HepG2 (cell line): ENCODE measurements around the gene IGDCC3.

Experiments
- MAZ ChIP-seq, 2 experiments: sonication (generic) in 1 of 2; formaldehyde crosslinking in 1 of 2; IDR thresholded peaks; 2 replicates each; pipeline versions ENCODE4 v1.5.0 to v1.6.1; 2012 to 2020; ENCODE audit warnings: low read depth in 2 of 2, mild to moderate bottlenecking in 2 of 2, borderline replicate concordance in 1 of 2, improper control_type of control experiment in 1 of 2, low read length in 1 of 2, missing genetic modification reagents in 1 of 2, moderate library complexity in 1 of 2
- NR2C2 ChIP-seq: sonication (generic); formaldehyde crosslinking; IDR thresholded peaks from 2 replicates; pipeline ENCODE4 v1.4.0; 2020; ENCODE audit warnings: missing genetic modification reagents, mild to moderate bottlenecking, moderate library complexity, borderline replicate concordance
- POLR2A ChIP-seq, 2 experiments: IDR thresholded peaks; 2 replicates each; pipeline ENCODE4 v1.6.1; 2011; ENCODE audit warnings: low read depth in 2 of 2, low read length in 2 of 2, mild to moderate bottlenecking in 1 of 2, moderate library complexity in 1 of 2; ENCODE audit not compliant: insufficient read depth in 1 of 2
- SOX5 ChIP-seq: IDR thresholded peaks from 2 replicates; pipeline ENCODE4 v1.6.1; 2016; ENCODE audit warnings: borderline replicate concordance
- TCF12 ChIP-seq, 2 experiments: fragments of 450-650 bp in 1 of 2; sonication (generic) in 1 of 2; formaldehyde crosslinking in 1 of 2; IDR thresholded peaks; 2 replicates each; pipeline versions ENCODE4 v1.6.1 to v1.8.0; 2017 to 2022; ENCODE audit warnings: antibody characterized with exemption in 1 of 2, mild to moderate bottlenecking in 1 of 2, missing genetic modification reagents in 1 of 2, moderate library complexity in 1 of 2
- U2AF2 ChIP-seq: fragments of 200-400 bp; formaldehyde crosslinking; IDR thresholded peaks from 2 replicates; pipeline ENCODE4 v1.6.1; 2017; ENCODE audit warnings: low read depth, mild to moderate bottlenecking, low read length
- ZNF12 ChIP-seq: sonication (generic); formaldehyde crosslinking; IDR thresholded peaks from 2 replicates; pipeline ENCODE4 v1.5.0; 2020; ENCODE audit warnings: missing genetic modification reagents
- TF ChIP-seq, protein P1 (sequence below): IDR thresholded peaks from 2 replicates; pipeline ENCODE4 v1.6.1; 2018; ENCODE audit warnings: missing genetic modification reagents, mild to moderate bottlenecking, missing compliant biosample characterization
- TF ChIP-seq, protein P2 (sequence below): sonication (generic); formaldehyde crosslinking; IDR thresholded peaks from 2 replicates; pipeline ENCODE4 v1.5.0; 2020; ENCODE audit warnings: missing genetic modification reagents, mild to moderate bottlenecking, borderline replicate concordance

DNA sequence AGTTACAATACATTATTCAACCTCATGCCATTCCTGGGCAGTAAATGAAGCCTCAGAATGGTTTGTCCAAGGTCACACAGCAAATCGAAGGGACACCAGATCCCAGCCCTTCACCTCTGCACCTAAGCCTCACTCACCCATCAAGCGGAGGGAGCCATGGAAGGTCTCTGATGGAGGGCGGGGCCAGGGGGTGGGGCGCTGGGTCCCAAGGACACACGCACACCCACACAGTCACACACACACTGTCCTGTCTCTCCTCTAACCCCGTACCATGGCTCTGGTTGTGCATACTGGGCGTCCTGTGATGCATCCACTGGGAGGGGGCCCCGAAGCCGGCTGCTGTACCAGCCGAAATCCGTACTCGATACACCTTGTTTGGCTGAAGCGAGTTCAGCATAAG is 15.3 kb upstream of the IGDCC3 start:
- TF ChIP-seq MAZ (IDR thresholded peaks at IDR 0.05; ENCODE audit: borderline replicate concordance, low read depth, low read length) (no peak), MAZ (CRISPR knock-in tag; IDR thresholded peaks at IDR 0.05; ENCODE audit: low read depth) (no peak), NR2C2 (no peak), SOX5 (CRISPR knock-in tag) (no peak), POLR2A (IDR thresholded peaks at IDR 0.05; ENCODE audit: insufficient read depth in 1 of 2, low read depth in 2 of 2, low read length in 2 of 2) (no peak), U2AF2 (no peak), TCF12 (IDR thresholded peaks at IDR 0.05) (no peak), TCF12 (CRISPR knock-in tag; IDR thresholded peaks at IDR 0.05) (no peak), ZNF12 (CRISPR knock-in tag) (no peak)
- TF ChIP-seq, protein P1, sequence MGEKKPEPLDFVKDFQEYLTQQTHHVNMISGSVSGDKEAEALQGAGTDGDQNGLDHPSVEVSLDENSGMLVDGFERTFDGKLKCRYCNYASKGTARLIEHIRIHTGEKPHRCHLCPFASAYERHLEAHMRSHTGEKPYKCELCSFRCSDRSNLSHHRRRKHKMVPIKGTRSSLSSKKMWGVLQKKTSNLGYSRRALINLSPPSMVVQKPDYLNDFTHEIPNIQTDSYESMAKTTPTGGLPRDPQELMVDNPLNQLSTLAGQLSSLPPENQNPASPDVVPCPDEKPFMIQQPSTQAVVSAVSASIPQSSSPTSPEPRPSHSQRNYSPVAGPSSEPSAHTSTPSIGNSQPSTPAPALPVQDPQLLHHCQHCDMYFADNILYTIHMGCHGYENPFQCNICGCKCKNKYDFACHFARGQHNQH (CRISPR knock-in tag): no peak
- TF ChIP-seq, protein P2, sequence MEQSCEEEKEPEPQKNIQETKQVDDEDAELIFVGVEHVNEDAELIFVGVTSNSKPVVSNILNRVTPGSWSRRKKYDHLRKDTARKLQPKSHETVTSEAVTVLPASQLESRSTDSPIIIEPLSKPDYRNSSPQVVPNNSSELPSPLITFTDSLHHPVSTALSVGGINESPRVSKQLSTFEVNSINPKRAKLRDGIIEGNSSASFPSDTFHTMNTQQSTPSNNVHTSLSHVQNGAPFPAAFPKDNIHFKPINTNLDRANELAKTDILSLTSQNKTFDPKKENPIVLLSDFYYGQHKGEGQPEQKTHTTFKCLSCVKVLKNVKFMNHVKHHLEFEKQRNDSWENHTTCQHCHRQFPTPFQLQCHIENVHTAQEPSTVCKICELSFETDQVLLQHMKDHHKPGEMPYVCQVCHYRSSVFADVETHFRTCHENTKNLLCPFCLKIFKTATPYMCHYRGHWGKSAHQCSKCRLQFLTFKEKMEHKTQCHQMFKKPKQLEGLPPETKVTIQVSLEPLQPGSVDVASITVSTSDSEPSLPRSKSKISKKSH (CRISPR knock-in tag): no peak
